CD4-positive, alpha-beta T cell (primary cell): ENCODE data around the gene ZC3H4. TPM values are rescaled to one million over a fixed set of nuclear protein-coding genes. Genes with fewer than 3 reads are reported as not detected.

Source experiments
- ATAC-seq: fragments of 200-7000 bp; cut with Tn5 transposase; one replicate; pipeline ENCODE4 v1.10.0; 2022; ENCODE audit warnings: mild to moderate bottlenecking; ENCODE audit not compliant: poor library complexity
- CTCF ChIA-PET: fragments of 350-600 bp; sonication (Branson Sonifier 250); formaldehyde crosslinking; loops from one replicate; lab custom pipeline; 2021; ENCODE audit warnings: antibody characterized with exemption, inconsistent platforms; lab: Charles Lee
- POLR2A ChIA-PET: fragments of 350-600 bp; sonication (Branson Sonifier 250); formaldehyde crosslinking; loops from one replicate; lab custom pipeline; 2021; ENCODE audit warnings: antibody characterized with exemption, inconsistent platforms; lab: Charles Lee
- DNase-seq, 14 experiments: peaks; one replicate each; pipeline ENCODE4 v3.0.0-alpha.2; 2013 to 2020; ENCODE audit warnings: mixed read lengths in 2 of 14
- H3K27ac ChIP-seq, 2 donors: one replicate each; pipeline versions ENCODE4 v1.5.1 to v1.7.0; 2013; ENCODE audit warnings: low read length in 2 of 2, low read depth in 1 of 2, mild to moderate bottlenecking in 1 of 2
- H3K27me3 ChIP-seq, 2 experiments: 1 replicate in 1 of 2; 2 replicates in 1 of 2; pipeline versions ENCODE4 v1.6.1 to v1.7.0; 2013; ENCODE audit warnings: low read length in 2 of 2, control low read depth in 1 of 2, mild to moderate bottlenecking in 1 of 2, moderate library complexity in 1 of 2; ENCODE audit not compliant: insufficient read depth in 2 of 2, control insufficient read depth in 1 of 2
- H3K36me3 ChIP-seq: one replicate; pipeline ENCODE4 v1.6.1; 2013; ENCODE audit warnings: low read length, control low read depth; ENCODE audit not compliant: insufficient read depth
- H3K4me1 ChIP-seq: one replicate; pipeline ENCODE4 v1.6.1; 2013; ENCODE audit warnings: low read length, control low read depth; ENCODE audit not compliant: insufficient read depth
- H3K4me3 ChIP-seq: one replicate; pipeline ENCODE4 v1.5.1; 2013; ENCODE audit warnings: mild to moderate bottlenecking, low read length, moderate library complexity
- H3K9me3 ChIP-seq, 2 experiments: 1 replicate in 1 of 2; 2 replicates in 1 of 2; pipeline versions ENCODE4 v1.6.1 to v1.7.0; 2013; ENCODE audit warnings: low read length in 2 of 2, mild to moderate bottlenecking in 2 of 2, control low read depth in 1 of 2, moderate library complexity in 1 of 2; ENCODE audit not compliant: control insufficient read depth in 1 of 2, insufficient read depth in 1 of 2
- H3K27ac Mint-ChIP-seq: one replicate; pipeline ENCODE4 v1.8.0; 2020; ENCODE audit warnings: mixed read lengths
- H3K27me3 Mint-ChIP-seq: one replicate; pipeline ENCODE4 v1.8.0; 2021; ENCODE audit warnings: mixed read lengths
- H3K36me3 Mint-ChIP-seq: one replicate; pipeline ENCODE4 v1.8.0; 2021; ENCODE audit warnings: low read depth, mixed read lengths
- H3K4me1 Mint-ChIP-seq: one replicate; pipeline ENCODE4 v1.8.0; 2021; ENCODE audit warnings: low read depth, mixed read lengths
- H3K4me3 Mint-ChIP-seq: one replicate; pipeline ENCODE4 v1.8.0; 2020; ENCODE audit warnings: mild to moderate bottlenecking, mixed read lengths
- H3K9me3 Mint-ChIP-seq: one replicate; pipeline ENCODE4 v1.8.0; 2020; ENCODE audit warnings: mixed read lengths
- CTCF ChIP-seq: fragments of 200-600 bp; IDR thresholded peaks from one replicate; pipeline ENCODE4 v1.8.0; 2022; ENCODE audit warnings: antibody characterized with exemption, mild to moderate bottlenecking
- intact Hi-C, 2 experiments: fragments of 100-400 bp; cut with DNase I in 1 of 2; cut with micrococcal nuclease in 1 of 2; formaldehyde crosslinking; loops; one replicate each; pipeline versions ENCODE4 v1.15.1 to v1.9.0; 2023 to 2025; cut with DNase I, micrococcal nuclease
- total RNA-seq, 174 experiments: library from RNA in 2 of 174; stranded (reverse) in 2 of 174; gene quantifications; one replicate each; pipeline ENCODE4 v1.2.3 and lab custom pipeline; 2021 to 2026

The ZC3H4 gene
- total RNA-seq, 2 experiments from 2014 or later = 39.4 to 43.7 TPM

GRCh38 chr19:47072323-47072722, 41.3 kb downstream of the ZC3H4 start:
- DNase-seq = no peak
- Histone ChIP-seq H3K4me3 (no peak overlapping the region), H3K27me3 (no peaks in the 10 kb centered on the region), H3K4me1 (peaks cover 4% of the 10 kb centered on the region), H3K36me3 (peaks cover 86% of the 10 kb centered on the region), H3K27ac (no peak overlapping the region), H3K9me3 (no peaks in the 10 kb centered on the region)
- POLR2A ChIA-PET = no interaction called here
- peaks cover 6% of the 10 kb centered on the region for H3K4me1 Mint-ChIP-seq
- no peaks in the 10 kb centered on the region for H3K9me3 Mint-ChIP-seq
- no peak overlapping the region for H3K27ac Mint-ChIP-seq
- H3K36me3 Mint-ChIP-seq = peaks cover 78% of the 10 kb centered on the region
- no peaks in the 10 kb centered on the region for H3K27me3 Mint-ChIP-seq
- H3K4me3 Mint-ChIP-seq = no peak overlapping the region
- ATAC-seq = no peak
- CTCF ChIA-PET = no interaction called here
- TF ChIP-seq CTCF = no peak
- intact Hi-C loops = no loop called here

GRCh38 chr19:47071731-47072130, 41.8 kb downstream of the ZC3H4 start:
- no peak overlapping the region for H3K27ac ChIP-seq
- peak in 1 of 14 experiments; percentile 18 for DNase-seq
- no peaks in the 10 kb centered on the region for H3K27me3 ChIP-seq
- no peaks in the 10 kb centered on the region for H3K9me3 ChIP-seq
- POLR2A ChIA-PET = no interaction called here
- intact Hi-C loops = no loop called here
- Mint-ChIP-seq H3K9me3 (no peaks in the 10 kb centered on the region), H3K27me3 (no peaks in the 10 kb centered on the region), H3K4me3 (no peak overlapping the region), H3K4me1 (peaks cover 6% of the 10 kb centered on the region), H3K27ac (no peak overlapping the region), H3K36me3 (peaks cover 74% of the 10 kb centered on the region)
- no peak overlapping the region for H3K4me3 ChIP-seq
- TF ChIP-seq CTCF = no peak
- H3K36me3 ChIP-seq = peaks cover 91% of the 10 kb centered on the region
- CTCF ChIA-PET = no interaction called here
- H3K4me1 ChIP-seq = peaks cover 4% of the 10 kb centered on the region
- no peak for ATAC-seq

GRCh38 chr19:47070756-47071155, 42.8 kb downstream of the ZC3H4 start:
- ATAC-seq (no peak), DNase-seq (peak in 1 of 14 experiments; percentile 10)
- H3K36me3 Mint-ChIP-seq = peaks cover 72% of the 10 kb centered on the region
- H3K27me3 Mint-ChIP-seq = no peaks in the 10 kb centered on the region
- H3K9me3 Mint-ChIP-seq = no peaks in the 10 kb centered on the region
- H3K4me3 Mint-ChIP-seq = no peak overlapping the region
- Histone ChIP-seq H3K27me3 (no peaks in the 10 kb centered on the region), H3K27ac (no peak overlapping the region), H3K4me3 (no peak overlapping the region), H3K4me1 (peaks cover 2% of the 10 kb centered on the region), H3K9me3 (no peaks in the 10 kb centered on the region), H3K36me3 (peaks cover 91% of the 10 kb centered on the region)
- POLR2A ChIA-PET = no interaction called here
- H3K4me1 Mint-ChIP-seq = peaks cover 6% of the 10 kb centered on the region
- no peak for TF ChIP-seq CTCF
- intact Hi-C loops = no loop called here
- H3K27ac Mint-ChIP-seq = no peak overlapping the region
- CTCF ChIA-PET = no interaction called here
